Uterus (tissue), 2 donors: ENCODE data around the gene ADCY6.

Experiments
- CTCF ChIP-seq, 4 experiments: fragments of 200-600 bp in 2 of 4; fragments of 450-650 bp in 2 of 4; sonication (generic) in 2 of 4; IDR thresholded peaks; one replicate each; pipeline ENCODE4 v1.5.1; 2016 to 2019; ENCODE audit warnings: antibody characterized with exemption in 4 of 4, mild to moderate bottlenecking in 2 of 4, moderate library complexity in 1 of 4
- POLR2A ChIP-seq, 2 donors: fragments of 450-650 bp; IDR thresholded peaks; one replicate each; pipeline ENCODE4 v1.6.1; 2016; ENCODE audit warnings: antibody characterized with exemption in 2 of 2, mild to moderate bottlenecking in 1 of 2, moderate library complexity in 1 of 2

- TF ChIP-seq POLR2A (IDR thresholded peaks at IDR 0.05) (peak; percentile 23 to 64), CTCF (IDR thresholded peaks at IDR 0.05) (peak; percentile 21 to 62 (median 38))
Measured at GRCh38 chr12:48716493-48717251, 72.2 kb downstream of the ADCY6 start, which contains the start of gene CCNT1.
